Neural cell (in vitro differentiated cells): ENCODE data around the gene AP3B1.

Experiments
- EP300 ChIP-seq: fragments of 450-650 bp; conservative IDR thresholded peaks from 2 replicates; pipeline ENCODE4 v1.6.1; 2014; ENCODE audit warnings: antibody characterized with exemption, mild to moderate bottlenecking, moderate library complexity; ENCODE audit not compliant: poor library complexity, severe bottlenecking
- EZH2 ChIP-seq: fragments of 200-600, 300-800 bp; shearing (Covaris generic), sonication (generic); IDR thresholded peaks from 2 replicates; pipeline ENCODE4 v1.6.1; 2014; ENCODE audit warnings: antibody characterized with exemption, low read length, borderline replicate concordance, mild to moderate bottlenecking; ENCODE audit not compliant: insufficient read depth, poor library complexity, severe bottlenecking
- MXI1 ChIP-seq: fragments of 450-650 bp; conservative IDR thresholded peaks from 2 replicates; pipeline ENCODE4 v1.6.1; 2014; ENCODE audit warnings: antibody characterized with exemption, mild to moderate bottlenecking; ENCODE audit not compliant: poor library complexity, severe bottlenecking
- POLR2AphosphoS5 ChIP-seq: IDR thresholded peaks from 2 replicates; pipeline ENCODE4 v1.6.1; 2012
- RAD21 ChIP-seq: fragments of 450-650 bp; conservative IDR thresholded peaks from 2 replicates; pipeline ENCODE4 v1.6.1; 2014; ENCODE audit warnings: antibody characterized with exemption, mild to moderate bottlenecking, moderate library complexity
- SMC3 ChIP-seq: fragments of 450-650 bp; conservative IDR thresholded peaks from 2 replicates; pipeline ENCODE4 v1.6.1; 2014; ENCODE audit warnings: antibody characterized with exemption, mild to moderate bottlenecking, moderate library complexity; ENCODE audit not compliant: poor library complexity
- TAF1 ChIP-seq: IDR thresholded peaks from 2 replicates; pipeline ENCODE4 v1.6.1; 2012; ENCODE audit warnings: low read depth
- TF ChIP-seq, protein P1 (sequence below): fragments of 450-650 bp; IDR thresholded peaks from 2 replicates; pipeline ENCODE4 v1.5.1; 2014; ENCODE audit warnings: antibody characterized with exemption, mild to moderate bottlenecking, moderate library complexity; ENCODE audit not compliant: poor library complexity, severe bottlenecking
- TF ChIP-seq, protein P2 (sequence below): IDR thresholded peaks from 2 replicates; pipeline ENCODE4 v1.6.1; 2012; ENCODE audit warnings: borderline replicate concordance

DNA sequence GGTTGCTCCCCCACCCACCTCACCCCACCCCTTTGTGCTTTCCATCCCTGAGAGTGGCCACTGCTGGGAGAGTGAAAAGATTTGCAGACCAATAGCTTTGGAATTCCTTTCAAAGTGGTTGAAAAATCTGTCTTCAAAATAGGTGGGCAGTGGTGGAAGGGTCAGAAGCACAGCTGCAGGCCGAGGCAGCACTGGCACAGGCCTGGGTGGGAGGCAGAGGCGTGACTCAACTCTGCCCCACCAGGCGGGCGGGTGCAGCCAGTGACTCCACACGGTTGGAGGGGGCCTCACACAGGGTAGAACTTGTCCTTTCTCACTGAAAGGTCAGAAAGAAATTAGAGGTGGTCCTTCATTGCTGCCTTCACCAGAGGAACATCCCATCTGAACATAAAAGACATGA, 303.4 kb downstream of the AP3B1 start:
- TF ChIP-seq, protein P1, sequence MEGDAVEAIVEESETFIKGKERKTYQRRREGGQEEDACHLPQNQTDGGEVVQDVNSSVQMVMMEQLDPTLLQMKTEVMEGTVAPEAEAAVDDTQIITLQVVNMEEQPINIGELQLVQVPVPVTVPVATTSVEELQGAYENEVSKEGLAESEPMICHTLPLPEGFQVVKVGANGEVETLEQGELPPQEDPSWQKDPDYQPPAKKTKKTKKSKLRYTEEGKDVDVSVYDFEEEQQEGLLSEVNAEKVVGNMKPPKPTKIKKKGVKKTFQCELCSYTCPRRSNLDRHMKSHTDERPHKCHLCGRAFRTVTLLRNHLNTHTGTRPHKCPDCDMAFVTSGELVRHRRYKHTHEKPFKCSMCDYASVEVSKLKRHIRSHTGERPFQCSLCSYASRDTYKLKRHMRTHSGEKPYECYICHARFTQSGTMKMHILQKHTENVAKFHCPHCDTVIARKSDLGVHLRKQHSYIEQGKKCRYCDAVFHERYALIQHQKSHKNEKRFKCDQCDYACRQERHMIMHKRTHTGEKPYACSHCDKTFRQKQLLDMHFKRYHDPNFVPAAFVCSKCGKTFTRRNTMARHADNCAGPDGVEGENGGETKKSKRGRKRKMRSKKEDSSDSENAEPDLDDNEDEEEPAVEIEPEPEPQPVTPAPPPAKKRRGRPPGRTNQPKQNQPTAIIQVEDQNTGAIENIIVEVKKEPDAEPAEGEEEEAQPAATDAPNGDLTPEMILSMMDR, result no peak
- TF ChIP-seq POLR2AphosphoS5, result no peak
- no peak for TF ChIP-seq EZH2
- no peak for TF ChIP-seq SMC3
- TF ChIP-seq MXI1, result no peak
- TF ChIP-seq, protein P2, sequence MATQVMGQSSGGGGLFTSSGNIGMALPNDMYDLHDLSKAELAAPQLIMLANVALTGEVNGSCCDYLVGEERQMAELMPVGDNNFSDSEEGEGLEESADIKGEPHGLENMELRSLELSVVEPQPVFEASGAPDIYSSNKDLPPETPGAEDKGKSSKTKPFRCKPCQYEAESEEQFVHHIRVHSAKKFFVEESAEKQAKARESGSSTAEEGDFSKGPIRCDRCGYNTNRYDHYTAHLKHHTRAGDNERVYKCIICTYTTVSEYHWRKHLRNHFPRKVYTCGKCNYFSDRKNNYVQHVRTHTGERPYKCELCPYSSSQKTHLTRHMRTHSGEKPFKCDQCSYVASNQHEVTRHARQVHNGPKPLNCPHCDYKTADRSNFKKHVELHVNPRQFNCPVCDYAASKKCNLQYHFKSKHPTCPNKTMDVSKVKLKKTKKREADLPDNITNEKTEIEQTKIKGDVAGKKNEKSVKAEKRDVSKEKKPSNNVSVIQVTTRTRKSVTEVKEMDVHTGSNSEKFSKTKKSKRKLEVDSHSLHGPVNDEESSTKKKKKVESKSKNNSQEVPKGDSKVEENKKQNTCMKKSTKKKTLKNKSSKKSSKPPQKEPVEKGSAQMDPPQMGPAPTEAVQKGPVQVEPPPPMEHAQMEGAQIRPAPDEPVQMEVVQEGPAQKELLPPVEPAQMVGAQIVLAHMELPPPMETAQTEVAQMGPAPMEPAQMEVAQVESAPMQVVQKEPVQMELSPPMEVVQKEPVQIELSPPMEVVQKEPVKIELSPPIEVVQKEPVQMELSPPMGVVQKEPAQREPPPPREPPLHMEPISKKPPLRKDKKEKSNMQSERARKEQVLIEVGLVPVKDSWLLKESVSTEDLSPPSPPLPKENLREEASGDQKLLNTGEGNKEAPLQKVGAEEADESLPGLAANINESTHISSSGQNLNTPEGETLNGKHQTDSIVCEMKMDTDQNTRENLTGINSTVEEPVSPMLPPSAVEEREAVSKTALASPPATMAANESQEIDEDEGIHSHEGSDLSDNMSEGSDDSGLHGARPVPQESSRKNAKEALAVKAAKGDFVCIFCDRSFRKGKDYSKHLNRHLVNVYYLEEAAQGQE, result no peak
- TF ChIP-seq EP300, result no peak
- TF ChIP-seq TAF1, result no peak
- no peak for TF ChIP-seq RAD21
